ENCODE results near the gene ZDHHC8.

DNA sequence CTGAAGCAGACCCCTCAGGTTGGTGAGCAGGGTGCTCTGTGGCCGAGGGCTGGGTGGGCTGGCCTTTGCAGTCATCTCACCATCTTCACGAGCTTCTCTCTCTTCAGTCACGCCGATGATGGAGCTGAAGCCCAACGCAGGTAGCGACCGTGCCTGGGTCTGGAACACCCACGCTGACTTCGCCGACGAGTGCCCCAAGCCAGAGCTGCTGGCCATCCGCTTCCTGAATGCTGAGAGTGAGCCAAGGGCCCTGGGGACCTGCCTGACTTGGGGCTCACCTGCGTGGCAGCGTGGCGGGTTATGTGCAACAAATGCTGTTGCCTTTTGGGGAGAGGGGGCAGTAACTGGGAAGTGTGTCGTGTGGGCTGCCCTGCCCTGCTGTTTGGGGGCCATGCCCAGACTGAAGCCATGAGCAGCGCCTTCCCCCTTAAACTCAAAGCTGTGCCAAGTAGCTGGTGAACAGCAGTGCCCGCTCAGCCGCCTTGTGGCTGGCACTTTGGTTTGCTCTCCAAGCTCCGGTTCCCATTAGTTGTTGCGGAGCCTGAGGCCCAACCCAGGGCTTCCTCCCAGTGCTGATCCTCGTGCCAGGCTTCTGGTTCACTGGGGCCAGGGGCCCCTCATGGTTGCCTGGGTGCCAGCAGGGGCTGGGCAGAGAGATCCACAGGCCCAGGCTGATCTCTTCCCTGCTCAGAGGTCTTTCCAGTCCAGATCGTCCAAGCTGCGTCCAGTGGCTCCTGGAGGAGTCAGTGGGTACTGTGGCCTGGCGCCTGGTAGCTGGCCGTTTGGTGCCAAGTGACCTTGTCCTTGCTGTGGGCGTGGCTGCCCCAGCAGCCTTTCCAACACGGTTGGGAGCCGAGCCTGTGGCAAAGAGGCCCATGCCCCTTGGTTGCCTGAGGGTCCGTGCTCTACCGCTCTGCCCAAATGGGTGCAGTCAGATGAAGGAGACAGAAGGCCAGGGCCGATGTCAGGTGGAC is 6.1 kb upstream of the ZDHHC8 start:
- no peak for TF ChIP-seq POLR2AphosphoS5 (IDR thresholded peaks at IDR 0.05; ENCODE audit: insufficient read depth, low read depth, low read length)
- TF ChIP-seq, protein P1, sequence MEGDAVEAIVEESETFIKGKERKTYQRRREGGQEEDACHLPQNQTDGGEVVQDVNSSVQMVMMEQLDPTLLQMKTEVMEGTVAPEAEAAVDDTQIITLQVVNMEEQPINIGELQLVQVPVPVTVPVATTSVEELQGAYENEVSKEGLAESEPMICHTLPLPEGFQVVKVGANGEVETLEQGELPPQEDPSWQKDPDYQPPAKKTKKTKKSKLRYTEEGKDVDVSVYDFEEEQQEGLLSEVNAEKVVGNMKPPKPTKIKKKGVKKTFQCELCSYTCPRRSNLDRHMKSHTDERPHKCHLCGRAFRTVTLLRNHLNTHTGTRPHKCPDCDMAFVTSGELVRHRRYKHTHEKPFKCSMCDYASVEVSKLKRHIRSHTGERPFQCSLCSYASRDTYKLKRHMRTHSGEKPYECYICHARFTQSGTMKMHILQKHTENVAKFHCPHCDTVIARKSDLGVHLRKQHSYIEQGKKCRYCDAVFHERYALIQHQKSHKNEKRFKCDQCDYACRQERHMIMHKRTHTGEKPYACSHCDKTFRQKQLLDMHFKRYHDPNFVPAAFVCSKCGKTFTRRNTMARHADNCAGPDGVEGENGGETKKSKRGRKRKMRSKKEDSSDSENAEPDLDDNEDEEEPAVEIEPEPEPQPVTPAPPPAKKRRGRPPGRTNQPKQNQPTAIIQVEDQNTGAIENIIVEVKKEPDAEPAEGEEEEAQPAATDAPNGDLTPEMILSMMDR (IDR thresholded peaks at IDR 0.05; ENCODE audit: extremely low read depth in 1 of 2, insufficient read depth in 1 of 2, low read depth in 1 of 2, low read length in 2 of 2): no peak
